Measurements from ENCODE around the gene JPH2. TPM values are rescaled to one million over a fixed set of nuclear protein-coding genes. Genes with fewer than 3 reads are reported as not detected.

Gene JPH2
- total RNA-seq, 2 experiments from 2014 or later, result 0.07 TPM

DNA sequence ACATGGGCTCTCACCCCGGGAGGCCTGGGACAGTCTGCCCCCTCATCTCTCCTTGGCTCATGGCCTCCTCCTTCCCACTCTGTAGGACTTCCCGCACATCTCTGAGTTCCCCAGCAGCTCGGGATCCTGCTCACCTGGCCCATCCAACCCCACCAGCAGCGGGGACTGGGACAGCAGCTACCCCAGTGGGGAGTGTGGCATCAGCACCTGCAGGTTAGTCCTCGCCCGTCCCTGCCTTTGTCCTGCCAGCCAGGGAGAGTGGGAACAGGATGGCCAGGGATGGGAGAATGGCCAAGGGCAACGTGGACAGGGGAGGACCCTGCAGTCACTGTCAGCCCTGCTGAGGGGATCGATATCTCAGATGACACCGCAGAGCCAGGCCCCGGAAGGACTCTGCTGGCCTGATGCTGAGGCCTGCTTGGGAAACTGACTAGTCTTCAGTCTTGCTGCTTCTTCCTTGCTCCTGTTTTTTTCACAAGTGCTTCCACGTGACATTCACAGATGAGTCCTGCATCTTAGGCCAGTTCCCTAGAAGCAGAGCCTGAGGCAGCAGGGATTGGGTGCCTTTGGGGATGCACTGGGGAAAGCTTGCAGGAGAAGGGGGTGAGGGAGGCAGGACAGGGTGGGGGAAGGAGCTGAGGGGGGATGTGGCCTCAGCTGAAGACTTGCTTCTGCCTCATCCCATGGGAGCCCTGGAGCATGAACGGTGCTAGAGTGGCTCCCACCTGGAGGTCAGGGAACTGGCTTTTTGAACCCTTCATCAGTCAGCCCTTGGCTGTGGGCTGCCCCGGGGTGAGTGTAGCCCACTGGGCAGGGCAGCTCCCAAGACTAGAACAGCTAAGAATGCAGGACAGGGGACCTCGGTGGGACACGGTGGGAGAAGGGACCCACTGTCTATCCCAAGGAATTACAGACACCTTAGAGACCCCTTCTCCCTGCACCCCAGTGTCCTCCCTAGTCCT is 120.1 kb downstream of the JPH2 start:
- no peak overlapping the region for H3K4me3 Mint-ChIP-seq
- no peak overlapping the region for H3K27ac Mint-ChIP-seq
- ChIA-PET CTCF (interaction anchor here (0.6 kb wide), 1 partner anchor 380 kb away, joined by 3 read pairs; no protein-coding TSS in a partner anchor), POLR2A (interaction anchor here (0.6 kb wide), 1 partner anchor 316 kb away, joined by 3 read pairs; no protein-coding TSS in a partner anchor)
- H3K27me3 Mint-ChIP-seq, result no peaks in the 10 kb centered on the region
- intact Hi-C loops (cut with DNase I, micrococcal nuclease), result no loop called here
- no peak for ATAC-seq
- peaks cover 47% of the 10 kb centered on the region for H3K4me1 Mint-ChIP-seq
- DNase-seq, result no peak
- no peaks in the 10 kb centered on the region for H3K36me3 Mint-ChIP-seq (ENCODE audit: low read depth)
- H3K9me3 Mint-ChIP-seq (ENCODE audit: low read depth), result no peaks in the 10 kb centered on the region

GRCh38 chr20:44065401-44066340 is 121.3 kb downstream of the JPH2 start:
- CTCF ChIA-PET, result interaction anchor here (0.5 to 0.7 kb wide), 2 partner anchors 223 to 318 kb away, joined by 3 read pairs; no protein-coding TSS in a partner anchor

DNA sequence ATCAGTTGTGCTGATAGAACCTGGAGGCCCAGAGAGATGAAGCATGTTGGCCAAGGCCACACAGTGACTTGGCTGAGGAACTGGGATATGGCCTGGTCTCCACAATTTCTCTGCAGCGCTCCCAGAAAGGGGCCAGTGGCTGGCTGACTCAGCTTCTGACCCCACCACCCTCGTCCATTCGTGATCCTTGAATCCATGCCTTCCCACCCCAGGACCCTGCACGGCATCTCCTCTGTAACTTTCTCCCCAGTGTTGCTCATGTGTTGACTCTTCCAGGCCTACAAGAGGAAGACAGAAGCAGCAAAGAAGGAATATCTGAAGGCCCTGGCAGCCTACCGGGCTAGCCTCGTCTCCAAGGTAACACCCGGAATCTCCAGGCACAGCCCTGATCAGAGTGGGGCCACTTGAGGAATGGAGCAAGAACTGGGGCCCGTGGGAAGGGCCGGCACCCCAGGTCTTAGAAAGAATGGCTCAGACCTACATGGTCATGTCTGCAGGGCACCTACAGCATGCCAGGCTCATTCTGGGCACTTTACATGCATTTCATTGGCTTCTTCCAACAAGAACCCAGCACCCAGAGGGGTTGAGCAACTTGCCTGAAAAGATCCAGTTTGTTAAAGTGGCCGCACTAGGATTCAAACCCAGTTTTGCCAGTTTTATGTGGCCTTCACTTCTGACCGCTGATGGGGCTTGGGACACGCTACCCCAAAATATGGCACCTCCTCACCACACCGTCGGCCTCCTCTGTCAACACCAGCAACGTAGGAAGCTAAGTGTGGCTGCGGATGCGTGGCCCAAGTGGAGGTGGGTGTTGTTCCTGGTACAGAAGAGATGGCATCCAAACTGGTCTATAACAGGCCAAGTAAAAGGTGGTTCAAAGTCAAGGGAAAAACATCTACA is 122.2 kb downstream of the JPH2 start:
- peaks cover 28% of the 10 kb centered on the region for H3K4me1 Mint-ChIP-seq
- no peaks in the 10 kb centered on the region for H3K27me3 Mint-ChIP-seq
- POLR2A ChIA-PET, result no interaction called here

More at GRCh38 chr20:44065401-44066340, 121.3 kb downstream of the JPH2 start:
- ATAC-seq (no peak), DNase-seq (no peak)
- Mint-ChIP-seq H3K36me3 (ENCODE audit: low read depth) (no peaks in the 10 kb centered on the region), H3K27ac (no peak overlapping the region), H3K27me3 (no peaks in the 10 kb centered on the region), H3K4me1 (peaks cover 35% of the 10 kb centered on the region), H3K9me3 (ENCODE audit: low read depth) (no peaks in the 10 kb centered on the region), H3K4me3 (no peak overlapping the region)
- POLR2A ChIA-PET, result no interaction called here
- intact Hi-C loops (cut with DNase I, micrococcal nuclease), result no loop called here

More for the DNA sequence above, 122.2 kb downstream of the JPH2 start:
- DNase-seq (no peak), ATAC-seq (no peak)
- H3K36me3 Mint-ChIP-seq (ENCODE audit: low read depth), result no peaks in the 10 kb centered on the region
- CTCF ChIA-PET, result interaction anchor here (0.7 kb wide), 1 partner anchor 222 kb away, joined by 3 read pairs; no protein-coding TSS in a partner anchor
- H3K9me3 Mint-ChIP-seq (ENCODE audit: low read depth), result no peaks in the 10 kb centered on the region
- intact Hi-C loops (cut with DNase I, micrococcal nuclease), result no loop called here
- H3K4me3 Mint-ChIP-seq, result no peak overlapping the region
- no peak overlapping the region for H3K27ac Mint-ChIP-seq

Other genes with a start within 250 kb of the JPH2 start
- gene OSER1, start 23.6 kb upstream of the JPH2 start, total RNA-seq, result 10 to 100 TPM; 19.9 to 22.5 TPM
- under 1 TPM; 0.74 to 0.89 TPM for gene GDAP1L1, start 60.1 kb upstream of the JPH2 start, total RNA-seq
- 1 to 10 TPM; 2.1 to 2.2 TPM for gene FITM2, start 124.0 kb upstream of the JPH2 start, total RNA-seq
- not detected for gene R3HDML, start 149.9 kb upstream of the JPH2 start, total RNA-seq
- not detected for gene HNF4A, start 168.5 kb upstream of the JPH2 start, total RNA-seq